Lower leg skin (tissue), 4 donors: ENCODE results near the gene OLA1. TPM values are rescaled to one million over a fixed set of nuclear protein-coding genes. Genes with fewer than 3 reads are reported as not detected.
A peak's percentile ranks its signal among the peaks of the same experiment; 100 is the strongest.

ENCODE experiments used
- DNase-seq, 2 donors: peaks; one replicate each; pipeline ENCODE4 v3.0.0-alpha.2; 2019; ENCODE audit warnings: low spot score in 2 of 2
- H3K4me3 ChIP-seq: fragments of 200-600 bp; sonication (generic); 2 replicates; pipeline ENCODE4 v1.5.1; 2017; ENCODE audit warnings: mild to moderate bottlenecking, low read depth; ENCODE audit not compliant: poor library complexity, severe bottlenecking
- POLR2A ChIP-seq, 2 donors: fragments of 450-650 bp; IDR thresholded peaks; one replicate each; pipeline ENCODE4 v1.6.1; 2016 to 2017; ENCODE audit warnings: antibody characterized with exemption in 2 of 2, mild to moderate bottlenecking in 1 of 2, moderate library complexity in 1 of 2
- WGBS, 2 donors: methylation state at CpG; one replicate each; pipeline ENCODE4 v1.1.5; 2018; 5-methylcytosine and 5-hydroxymethylcytosine counted together
- intact Hi-C: fragments of 100-400 bp; cut with DNase I; formaldehyde crosslinking; loops from one replicate; pipeline ENCODE4 v1.15.0; 2023; ENCODE audit warnings: low total_unique reads
- total RNA-seq, 4 donors: library from RNA; depleted of rRNA; stranded (reverse); fragments of >200 nt; gene quantifications; one replicate each; pipeline ENCODE4 v1.1.0, GENCODE V29; 2016
- TF ChIP-seq, protein P1 (sequence below), 3 donors: fragments of 450-650 bp; IDR thresholded peaks; one replicate each; pipeline ENCODE4 v1.5.1; 2016; ENCODE audit warnings: antibody characterized with exemption in 3 of 3, mild to moderate bottlenecking in 3 of 3, moderate library complexity in 2 of 3

Gene OLA1
- total RNA-seq, 4 donors from 2014 or later = 49.6 to 73.5 (median 61.2) TPM

DNA sequence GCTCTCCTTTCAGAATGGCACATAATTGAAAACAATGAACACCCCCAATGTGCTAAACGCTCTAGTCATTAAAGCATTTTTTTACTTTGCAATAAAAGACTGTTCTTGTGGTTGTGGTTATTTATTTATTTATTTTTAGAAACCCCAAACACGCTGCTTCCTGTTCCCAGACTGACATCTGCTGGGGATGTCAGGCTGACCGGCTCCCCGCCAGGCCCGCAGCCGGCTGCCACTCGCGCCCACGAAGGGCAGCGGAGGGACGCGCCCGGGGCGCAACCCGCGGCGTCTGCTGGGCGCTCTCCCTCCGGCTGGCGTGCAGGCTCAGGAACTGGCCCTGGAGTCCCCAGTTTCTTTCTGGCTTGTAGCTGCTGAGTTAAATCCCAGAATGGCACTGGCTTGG lies 200.1 kb downstream of the OLA1 start:
- DNase-seq = peak in 1 of 2 donors; percentile 78
- 76 to 80% methylated on average over 20 of the region's 20 CpGs for WGBS, 2 donors
- intact Hi-C loops = no loop called here

GRCh38 chr2:174047746-174048145 lies 200.6 kb downstream of the OLA1 start:
- WGBS, 2 donors = 94 to 97% methylated on average over 9 of the region's 9 CpGs
- no peak overlapping the region for H3K4me3 ChIP-seq
- DNase-seq = peak in 1 of 2 donors; percentile 75
- intact Hi-C loops = no loop called here
- TF ChIP-seq, protein P1, sequence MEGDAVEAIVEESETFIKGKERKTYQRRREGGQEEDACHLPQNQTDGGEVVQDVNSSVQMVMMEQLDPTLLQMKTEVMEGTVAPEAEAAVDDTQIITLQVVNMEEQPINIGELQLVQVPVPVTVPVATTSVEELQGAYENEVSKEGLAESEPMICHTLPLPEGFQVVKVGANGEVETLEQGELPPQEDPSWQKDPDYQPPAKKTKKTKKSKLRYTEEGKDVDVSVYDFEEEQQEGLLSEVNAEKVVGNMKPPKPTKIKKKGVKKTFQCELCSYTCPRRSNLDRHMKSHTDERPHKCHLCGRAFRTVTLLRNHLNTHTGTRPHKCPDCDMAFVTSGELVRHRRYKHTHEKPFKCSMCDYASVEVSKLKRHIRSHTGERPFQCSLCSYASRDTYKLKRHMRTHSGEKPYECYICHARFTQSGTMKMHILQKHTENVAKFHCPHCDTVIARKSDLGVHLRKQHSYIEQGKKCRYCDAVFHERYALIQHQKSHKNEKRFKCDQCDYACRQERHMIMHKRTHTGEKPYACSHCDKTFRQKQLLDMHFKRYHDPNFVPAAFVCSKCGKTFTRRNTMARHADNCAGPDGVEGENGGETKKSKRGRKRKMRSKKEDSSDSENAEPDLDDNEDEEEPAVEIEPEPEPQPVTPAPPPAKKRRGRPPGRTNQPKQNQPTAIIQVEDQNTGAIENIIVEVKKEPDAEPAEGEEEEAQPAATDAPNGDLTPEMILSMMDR (IDR thresholded peaks at IDR 0.05) = no peak
- no peak for TF ChIP-seq POLR2A (IDR thresholded peaks at IDR 0.05)

More for the DNA sequence above, 200.1 kb downstream of the OLA1 start:
- TF ChIP-seq, protein P1 (IDR thresholded peaks at IDR 0.05) = no peak
- TF ChIP-seq POLR2A (IDR thresholded peaks at IDR 0.05) = no peak
- H3K4me3 ChIP-seq = no peak overlapping the region

GRCh38 chr2:174046172-174046571 lies 202.2 kb downstream of the OLA1 start:
- WGBS, 2 donors = 83 to 91% methylated on average over 3 of the region's 3 CpGs
- intact Hi-C loops = no loop called here
- H3K4me3 ChIP-seq = no peak overlapping the region
- TF ChIP-seq POLR2A (IDR thresholded peaks at IDR 0.05) = no peak
- TF ChIP-seq, protein P1 (IDR thresholded peaks at IDR 0.05) = no peak
- DNase-seq = peak in 1 of 2 donors; percentile 34

- H3K4me3 ChIP-seq = no peak overlapping the region
- WGBS, 2 donors = 89 to 90% methylated on average over 3 of the region's 3 CpGs
- TF ChIP-seq, protein P1 (IDR thresholded peaks at IDR 0.05) = no peak
- no peak for TF ChIP-seq POLR2A (IDR thresholded peaks at IDR 0.05)
- intact Hi-C loops = no loop called here
- peak in 1 of 2 donors; percentile 17 for DNase-seq
Measured at GRCh38 chr2:174044556-174044955, 203.8 kb downstream of the OLA1 start.

DNA sequence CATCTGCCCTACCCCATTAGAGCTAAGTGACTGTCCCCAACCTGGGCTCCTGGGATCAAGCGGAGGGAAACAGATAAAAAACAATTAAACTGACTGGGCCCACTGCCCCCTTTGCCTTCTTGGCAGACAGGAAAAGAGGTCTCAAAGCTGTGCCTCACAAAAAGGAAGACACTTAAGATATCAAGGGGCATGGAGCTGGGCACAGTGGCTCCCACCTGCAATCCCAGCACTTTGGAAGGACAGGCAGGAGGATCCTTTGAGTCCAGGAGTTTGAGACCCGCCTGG lies 208.0 kb downstream of the OLA1 start:
- intact Hi-C loops = no loop called here
- H3K4me3 ChIP-seq = no peak overlapping the region
- WGBS, 2 donors = 97 to 100% methylated on average over 2 of the region's 2 CpGs
- TF ChIP-seq POLR2A (IDR thresholded peaks at IDR 0.05) = no peak
- TF ChIP-seq, protein P1 (IDR thresholded peaks at IDR 0.05) = no peak
- peak in 1 of 2 donors; percentile 74 for DNase-seq
